IMR-90 (cell line): ENCODE measurements around the gene LMAN2L. TPM values are rescaled to one million over a fixed set of nuclear protein-coding genes. Genes with fewer than 3 reads are reported as not detected.
A peak's percentile ranks its signal among the peaks of the same experiment; 100 is the strongest.
"Not testable (repeated sequence)": the region's sequence is repeated elsewhere in the genome, so short reads cannot be mapped to it uniquely, and the experiment has no call there.

Experiments used
- ATAC-seq: fragments of 200-7000 bp; cut with Tn5 transposase; 2 replicates; pipeline ENCODE4 v1.9.1; 2020; ENCODE audit warnings: low read depth, mild to moderate bottlenecking, moderate library complexity
- BruUV-seq: library from RNA; stranded (reverse); fragments of 400-500 nt; replicated peaks from 2 replicates; lab custom pipeline; 2021; lab: Mats Ljungman, UMichigan
- CTCF ChIA-PET: fragments of 300-600 bp; formaldehyde crosslinking; extraction: SDS; loops from one replicate; lab custom pipeline; 2021; ENCODE audit warnings: antibody characterized with exemption; lab: Yijun Ruan, JAX
- POLR2A ChIA-PET: fragments of 300-600 bp; sonication (Branson Sonifier 250); formaldehyde crosslinking; loops from one replicate; lab custom pipeline; 2022; ENCODE audit warnings: antibody characterized with exemption; ENCODE audit not compliant: unreplicated experiment; lab: Charles Lee
- DNase-seq: peaks from one replicate; pipeline ENCODE4 v3.0.0; 2013
- H2AFZ ChIP-seq: replicated peaks from 2 replicates; pipeline ENCODE3; 2013; ENCODE audit warnings: low read length, mild to moderate bottlenecking; ENCODE audit not compliant: poor library complexity
- H2AK5ac ChIP-seq: 2 replicates; pipeline ENCODE4 v1.6.1; 2013; ENCODE audit warnings: low read depth, low read length, inconsistent platforms
- H2AK9ac ChIP-seq: replicated peaks from 2 replicates; pipeline ENCODE3; 2013; ENCODE audit warnings: mild to moderate bottlenecking, low read depth, low read length, moderate library complexity; ENCODE audit not compliant: poor library complexity
- H2BK120ac ChIP-seq: 2 replicates; pipeline ENCODE4 v1.6.1; 2013; ENCODE audit warnings: low read depth, low read length, inconsistent platforms
- H2BK15ac ChIP-seq: 3 replicates; pipeline ENCODE4 v1.6.1; 2013; ENCODE audit warnings: low read depth, low read length, inconsistent platforms
- H2BK20ac ChIP-seq: 2 replicates; pipeline ENCODE4 v1.6.1; 2013; ENCODE audit warnings: low read depth, mild to moderate bottlenecking, inconsistent platforms, low read length, moderate library complexity
- H2BK5ac ChIP-seq: 2 replicates; pipeline ENCODE4 v1.6.1; 2013; ENCODE audit warnings: mild to moderate bottlenecking, low read depth, low read length, inconsistent platforms; ENCODE audit not compliant: poor library complexity, severe bottlenecking
- H3K14ac ChIP-seq: replicated peaks from 2 replicates; pipeline ENCODE4 v1.6.1; 2013; ENCODE audit warnings: low read depth, low read length, inconsistent platforms
- H3K18ac ChIP-seq: 2 replicates; pipeline ENCODE4 v1.6.1; 2013; ENCODE audit warnings: low read depth, low read length, control low read depth
- H3K23ac ChIP-seq: 2 replicates; pipeline ENCODE4 v1.6.1; 2013; ENCODE audit warnings: low read depth, low read length, inconsistent platforms
- H3K27ac ChIP-seq: 2 replicates; pipeline ENCODE4 v1.5.1; 2013; ENCODE audit warnings: mild to moderate bottlenecking, control low read depth, low read length; ENCODE audit not compliant: insufficient read depth
- H3K27me3 ChIP-seq: 2 replicates; pipeline ENCODE4 v1.6.1; 2013; ENCODE audit warnings: low read length; ENCODE audit not compliant: control insufficient read depth, insufficient read depth
- H3K36me3 ChIP-seq: 2 replicates; pipeline ENCODE4 v1.6.1; 2013; ENCODE audit warnings: low read length, mixed read lengths; ENCODE audit not compliant: control insufficient read depth, insufficient read depth
- H3K4ac ChIP-seq: 2 replicates; pipeline ENCODE4 v1.6.1; 2013; ENCODE audit warnings: low read depth, low read length, inconsistent platforms
- H3K4me1 ChIP-seq: 2 replicates; pipeline ENCODE4 v1.6.1; 2013; ENCODE audit warnings: low read length, mixed read lengths; ENCODE audit not compliant: control insufficient read depth, insufficient read depth
- H3K4me2 ChIP-seq: 2 replicates; pipeline ENCODE4 v1.6.1; 2013; ENCODE audit warnings: low read depth, mild to moderate bottlenecking, control low read depth, low read length, moderate library complexity
- H3K4me3 ChIP-seq: 2 replicates; pipeline ENCODE4 v1.5.1; 2013; ENCODE audit warnings: low read depth, mild to moderate bottlenecking, control low read depth, low read length, moderate library complexity; ENCODE audit not compliant: insufficient read depth
- H3K56ac ChIP-seq: 2 replicates; pipeline ENCODE4 v1.6.1; 2013; ENCODE audit warnings: low read length, inconsistent platforms; ENCODE audit not compliant: insufficient read depth; ENCODE audit errors: extremely low read depth
- H3K79me1 ChIP-seq, 2 experiments: 2 replicates each; pipeline ENCODE4 v1.6.1; 2013; ENCODE audit warnings: low read length in 2 of 2, inconsistent platforms in 1 of 2, low read depth in 1 of 2
- H3K9ac ChIP-seq: 2 replicates; pipeline ENCODE4 v1.6.1; 2013; ENCODE audit warnings: low read depth, low read length, control low read depth
- H3K9me1 ChIP-seq: 2 replicates; pipeline ENCODE4 v1.6.1; 2013; ENCODE audit warnings: low read length, inconsistent platforms; ENCODE audit not compliant: insufficient read depth
- H3K9me3 ChIP-seq: 2 replicates; pipeline ENCODE4 v1.6.1; 2013; ENCODE audit warnings: low read length; ENCODE audit not compliant: control insufficient read depth, insufficient read depth
- H4K20me1 ChIP-seq: 2 replicates; pipeline ENCODE4 v1.6.1; 2013; ENCODE audit warnings: low read length, inconsistent platforms; ENCODE audit not compliant: insufficient read depth
- H4K5ac ChIP-seq: 2 replicates; pipeline ENCODE4 v1.6.1; 2013; ENCODE audit warnings: mild to moderate bottlenecking, low read depth, low read length, control low read depth
- H4K8ac ChIP-seq, 2 experiments: 2 replicates each; pipeline ENCODE4 v1.6.1; 2013; ENCODE audit warnings: low read depth in 2 of 2, low read length in 2 of 2, control low read depth in 1 of 2, inconsistent platforms in 1 of 2
- H4K91ac ChIP-seq: 2 replicates; pipeline ENCODE4 v1.6.1; 2013; ENCODE audit warnings: low read depth, low read length, inconsistent platforms; ENCODE audit not compliant: insufficient read depth
- WGBS, 2 experiments: methylation state at CpG; one replicate each; pipeline versions ENCODE4 v1.1.5 to v1.1.7; 2013; ENCODE audit warnings: missing lambda C conversion rate in 2 of 2; ENCODE audit not compliant: insufficient read length in 1 of 2; ENCODE audit errors: extremely low coverage in 2 of 2; 5-methylcytosine and 5-hydroxymethylcytosine counted together
- dilution Hi-C: fragments of 300-500 bp; cut with HindIII; formaldehyde crosslinking; loops from one replicate; pipeline ENCODE4 v1.14.3; 2018; ENCODE audit warnings: low sequenced_read_pairs; ENCODE audit not compliant: unreplicated experiment
- in situ Hi-C: fragments of 300-500 bp; cut with MboI; formaldehyde crosslinking; loops from 3 replicates; pipeline ENCODE4 v1.14.3; 2019; ENCODE audit warnings: low sequenced_read_pairs, inconsistent platforms, mixed read lengths
- intact Hi-C: fragments of 100-400 bp; cut with micrococcal nuclease; formaldehyde crosslinking; loops from 2 replicates; pipeline ENCODE4 v1.10.0; 2022
- polyA plus RNA-seq, 3 experiments: library from polyadenylated mRNA; depleted of rRNA; stranded (reverse); fragments of >200 nt; gene quantifications; 2 replicates each; pipeline ENCODE4 v1.2.3, GENCODE V29; 2012; ENCODE audit warnings: low replicate concordance in 1 of 3
- total RNA-seq: library from RNA; depleted of rRNA; stranded (reverse); fragments of >200 nt; gene quantifications from 2 replicates; pipeline ENCODE4 v1.2.3, GENCODE V29; 2012

Gene LMAN2L
- total and polyA plus RNA-seq, 2 of the 4 experiments (the other 2 are of a cell fraction), result 22.5 to 22.9 TPM

DNA sequence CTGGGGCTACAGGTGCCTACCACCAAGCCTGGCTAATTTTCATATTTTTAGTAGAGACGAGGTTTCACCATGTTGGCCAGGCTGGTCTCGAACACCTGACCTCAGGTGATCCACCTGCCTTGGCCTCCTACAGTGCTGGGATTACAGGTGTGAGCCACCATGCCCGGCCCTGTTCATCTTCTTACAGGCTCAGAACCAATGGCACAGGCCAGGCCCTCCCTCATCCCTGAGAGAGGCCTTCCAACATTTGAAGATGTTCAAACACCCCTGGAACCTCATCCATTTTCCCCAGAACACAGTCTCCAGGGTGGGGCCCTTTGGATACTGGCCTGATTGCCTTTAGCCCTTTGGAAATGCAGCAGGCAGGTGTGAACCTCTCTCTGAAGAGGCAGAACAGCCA, 74.1 kb downstream of the LMAN2L start:
- Histone ChIP-seq H2BK5ac (peak overlapping the region; percentile 62), H3K56ac (peak overlapping the region; percentile 20; the same call in 1 of the 2 replicates), H2BK15ac (peak overlapping the region; percentile 91; the same call in 2 of the 3 replicates), H3K27ac (peak overlapping the region; percentile 59), H2BK20ac (peak overlapping the region; percentile 93), H2BK120ac (peak overlapping the region; percentile 57), H3K23ac (peak overlapping the region; percentile 45; the same call in 1 of the 2 replicates), H4K91ac (peak overlapping the region; percentile 67), H3K14ac (peak overlapping the region; percentile 1), H3K18ac (peak overlapping the region; percentile 74), H4K8ac (peak overlapping the region; percentile 7 to 77; a peak in 3 of 4 replicates), H4K5ac (peak overlapping the region; percentile 85), H2AK5ac (peak overlapping the region; percentile 96), H3K4ac (peak overlapping the region; percentile 47), H2AK9ac (peak overlapping the region; percentile 53), H2AFZ (peak overlapping the region; percentile 81)
- H3K4me3 ChIP-seq, H3K27me3 ChIP-seq, H3K4me2 ChIP-seq, H3K9me1 ChIP-seq, H3K9me3 ChIP-seq, H3K4me1 ChIP-seq, dilution Hi-C loops, DNase-seq, intact Hi-C loops, POLR2A ChIA-PET, H4K20me1 ChIP-seq, BruUV-seq, H3K79me1 ChIP-seq, H3K36me3 ChIP-seq, in situ Hi-C loops, H3K9ac ChIP-seq, ATAC-seq: not testable (repeated sequence)
- CTCF ChIA-PET, result interaction anchor here (0.8 kb wide), 1 partner anchor 47 kb away, joined by 5 read pairs; no protein-coding TSS in a partner anchor
- WGBS, 2 experiments, result 88% methylated on average over 3 of the region's 3 CpGs; no CpG with 5 or more reads in 1 of the 2 experiments
